DOHH2 (cell line): ENCODE measurements around the gene OTX2.

Experiments used
- H3F3A ChIP-seq: fragments of 200-600 bp; sonication (generic), shearing (Covaris generic); 2 replicates; pipeline ENCODE4 v1.6.0; 2016; ENCODE audit warnings: antibody characterized with exemption, mild to moderate bottlenecking; ENCODE audit not compliant: control insufficient read depth, insufficient read depth
- H3K27ac ChIP-seq: fragments of 200-600 bp; sonication (generic); 2 replicates; pipeline ENCODE4 v1.5.1; 2014; ENCODE audit warnings: low read depth, mild to moderate bottlenecking, low read length, moderate library complexity
- H3K27me3 ChIP-seq: fragments of 200-600 bp; sonication (generic); 2 replicates; pipeline ENCODE4 v1.6.1; 2014; ENCODE audit warnings: mild to moderate bottlenecking, low read length, mixed read lengths; ENCODE audit not compliant: control insufficient read depth
- H3K36me3 ChIP-seq: fragments of 200-600 bp; sonication (generic); 2 replicates; pipeline ENCODE4 v1.6.1; 2014; ENCODE audit warnings: mild to moderate bottlenecking, low read length, moderate library complexity, mixed read lengths; ENCODE audit not compliant: control insufficient read depth
- H3K4me1 ChIP-seq: fragments of 200-600 bp; sonication (generic); 2 replicates; pipeline ENCODE4 v1.6.1; 2014; ENCODE audit warnings: mild to moderate bottlenecking, low read length, mixed read lengths; ENCODE audit not compliant: control insufficient read depth
- H3K4me2 ChIP-seq: fragments of 200-600 bp; sonication (generic); 2 replicates; pipeline ENCODE4 v1.6.0; 2014; ENCODE audit warnings: mild to moderate bottlenecking, low read length, moderate library complexity
- H3K4me3 ChIP-seq: fragments of 200-600 bp; sonication (generic); 2 replicates; pipeline ENCODE4 v1.5.1; 2014; ENCODE audit warnings: mild to moderate bottlenecking, low read length, mixed read lengths
- H3K79me2 ChIP-seq: fragments of 200-600 bp; sonication (generic); 2 replicates; pipeline ENCODE4 v1.6.1; 2014; ENCODE audit warnings: mild to moderate bottlenecking, low read length, mixed read lengths; ENCODE audit not compliant: control insufficient read depth
- H3K9me2 ChIP-seq: fragments of 200-600 bp; sonication (generic); replicated peaks from 2 replicates; pipeline ENCODE4 v1.6.1; 2014; ENCODE audit warnings: mild to moderate bottlenecking, low read length, mixed read lengths; ENCODE audit not compliant: control insufficient read depth
- H3K9me3 ChIP-seq: fragments of 200-600 bp; sonication (generic); 2 replicates; pipeline ENCODE4 v1.6.1; 2014; ENCODE audit warnings: antibody characterized with exemption, low read length, mixed read lengths; ENCODE audit not compliant: control insufficient read depth, insufficient read depth
- H4K20me1 ChIP-seq: fragments of 200-600 bp; sonication (generic); 2 replicates; pipeline ENCODE4 v1.6.0; 2014; ENCODE audit warnings: low read depth, mild to moderate bottlenecking, antibody characterized with exemption, low read length, moderate library complexity; ENCODE audit not compliant: control insufficient read depth, insufficient read depth
- EZH2phosphoT487 ChIP-seq: fragments of 200-600 bp; sonication (generic); IDR thresholded peaks from 2 replicates; pipeline ENCODE4 v1.6.1; 2017; ENCODE audit warnings: borderline replicate concordance, mild to moderate bottlenecking, antibody characterized with exemption, low read length, moderate library complexity, mixed read lengths
- TF ChIP-seq, protein P1 (sequence below): fragments of 200-600 bp; sonication (generic); IDR thresholded peaks from one replicate; pipeline ENCODE4 v1.5.1; 2014; ENCODE audit warnings: antibody characterized with exemption, mild to moderate bottlenecking, low read depth, low read length; ENCODE audit not compliant: poor library complexity, severe bottlenecking

Gene OTX2

DNA sequence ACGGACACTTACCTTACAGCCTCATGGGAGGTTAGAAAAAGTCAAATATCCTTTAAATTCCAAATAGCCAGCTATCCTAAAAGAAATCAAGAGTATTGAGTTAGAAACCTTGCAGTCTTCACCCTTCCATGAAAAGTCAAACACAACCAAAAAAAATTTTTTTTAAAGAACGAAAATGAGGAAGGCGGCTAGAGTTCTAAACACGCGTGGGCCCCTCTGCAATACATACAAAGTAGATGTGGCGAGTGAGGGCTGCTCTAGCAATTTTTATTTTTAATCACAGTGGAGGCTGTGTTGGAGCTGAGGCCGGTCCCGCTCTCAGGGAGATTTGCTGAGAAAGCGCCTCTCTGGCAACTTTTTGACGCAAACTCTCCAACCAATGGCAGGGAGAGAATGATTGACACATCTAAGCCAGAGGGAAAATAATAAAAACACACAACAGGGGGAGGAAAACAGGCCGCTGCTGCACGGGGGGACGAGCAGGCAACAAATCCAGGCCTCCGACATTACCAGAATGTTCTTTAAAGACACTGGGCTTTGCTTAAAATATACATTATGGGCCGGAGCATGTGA is at the start of gene OTX2:
OTX2 (minus strand) TSS at position 333 of the 573 bp plus-strand sequence. CDS start 5,023 bp downstream, outside the sequence.
- H3F3A ChIP-seq: no peaks in the 10 kb centered on the region
- no peaks in the 10 kb centered on the region for H3K79me2 ChIP-seq
- H3K9me3 ChIP-seq: no peaks in the 10 kb centered on the region
- no peak within 1 kb of the TSS for H3K4me2 ChIP-seq
- H4K20me1 ChIP-seq: no peaks in the 10 kb centered on the region
- H3K27me3 ChIP-seq: peaks cover 14% of the 10 kb centered on the region
- no peaks in the 10 kb centered on the region for H3K4me1 ChIP-seq
- TF ChIP-seq, protein P1, sequence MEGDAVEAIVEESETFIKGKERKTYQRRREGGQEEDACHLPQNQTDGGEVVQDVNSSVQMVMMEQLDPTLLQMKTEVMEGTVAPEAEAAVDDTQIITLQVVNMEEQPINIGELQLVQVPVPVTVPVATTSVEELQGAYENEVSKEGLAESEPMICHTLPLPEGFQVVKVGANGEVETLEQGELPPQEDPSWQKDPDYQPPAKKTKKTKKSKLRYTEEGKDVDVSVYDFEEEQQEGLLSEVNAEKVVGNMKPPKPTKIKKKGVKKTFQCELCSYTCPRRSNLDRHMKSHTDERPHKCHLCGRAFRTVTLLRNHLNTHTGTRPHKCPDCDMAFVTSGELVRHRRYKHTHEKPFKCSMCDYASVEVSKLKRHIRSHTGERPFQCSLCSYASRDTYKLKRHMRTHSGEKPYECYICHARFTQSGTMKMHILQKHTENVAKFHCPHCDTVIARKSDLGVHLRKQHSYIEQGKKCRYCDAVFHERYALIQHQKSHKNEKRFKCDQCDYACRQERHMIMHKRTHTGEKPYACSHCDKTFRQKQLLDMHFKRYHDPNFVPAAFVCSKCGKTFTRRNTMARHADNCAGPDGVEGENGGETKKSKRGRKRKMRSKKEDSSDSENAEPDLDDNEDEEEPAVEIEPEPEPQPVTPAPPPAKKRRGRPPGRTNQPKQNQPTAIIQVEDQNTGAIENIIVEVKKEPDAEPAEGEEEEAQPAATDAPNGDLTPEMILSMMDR: no peak
- no peak for TF ChIP-seq EZH2phosphoT487
- H3K9me2 ChIP-seq: no peaks in the 10 kb centered on the region
- no peak within 1 kb of the TSS for H3K27ac ChIP-seq
- no peak within 1 kb of the TSS for H3K4me3 ChIP-seq
- H3K36me3 ChIP-seq: no peaks in the 10 kb centered on the region

DNA sequence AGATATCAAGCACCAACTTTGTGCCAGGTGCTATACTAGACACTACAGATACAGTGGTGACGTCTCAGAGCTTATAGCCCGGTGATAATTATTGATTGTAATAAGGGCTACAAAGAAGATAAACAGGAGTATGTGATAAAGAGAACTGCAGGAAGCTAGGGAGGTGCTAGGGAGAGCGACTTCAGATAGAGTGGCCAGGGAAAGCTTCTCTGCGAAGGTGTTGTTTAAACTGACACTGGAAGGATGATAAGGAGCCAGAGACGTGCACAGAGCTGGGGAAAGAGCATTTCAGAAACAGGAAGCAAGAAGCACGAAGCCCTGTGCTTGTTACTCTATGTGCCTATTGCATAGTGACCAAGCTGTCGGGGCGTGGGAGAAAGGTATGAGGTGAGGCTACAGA is 48.1 kb upstream of the OTX2 start:
- no peaks in the 10 kb centered on the region for H3K4me1 ChIP-seq
- H3F3A ChIP-seq: no peaks in the 10 kb centered on the region
- H4K20me1 ChIP-seq: no peaks in the 10 kb centered on the region
- H3K4me2 ChIP-seq: no peak overlapping the region
- H3K36me3 ChIP-seq: no peaks in the 10 kb centered on the region
- peaks cover 8% of the 10 kb centered on the region; the same call in 1 of the 2 replicates for H3K27me3 ChIP-seq
- no peaks in the 10 kb centered on the region for H3K79me2 ChIP-seq
- TF ChIP-seq, protein P1: no peak
- TF ChIP-seq EZH2phosphoT487: no peak
- no peak overlapping the region for H3K4me3 ChIP-seq
- no peaks in the 10 kb centered on the region for H3K9me2 ChIP-seq
- no peaks in the 10 kb centered on the region for H3K9me3 ChIP-seq
- H3K27ac ChIP-seq: no peak overlapping the region

DNA sequence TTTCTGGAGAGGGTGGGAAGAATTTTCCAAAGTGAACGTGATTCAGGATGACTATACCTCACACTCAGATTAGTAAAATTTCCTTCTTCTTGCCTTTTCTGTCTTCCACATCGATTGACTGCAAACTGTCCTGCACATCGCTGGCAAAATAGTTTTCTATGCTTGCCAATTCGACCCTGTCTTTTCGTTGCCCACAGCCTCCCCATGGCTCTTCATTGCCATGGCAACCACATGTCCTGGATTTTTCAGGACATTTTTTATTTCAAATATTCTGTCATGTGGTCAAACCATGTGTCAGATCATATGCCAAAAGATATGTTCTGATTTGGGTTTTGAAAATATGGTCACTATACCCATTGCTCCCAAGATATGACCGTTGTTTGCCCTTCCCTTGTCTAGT is 46.9 kb upstream of the OTX2 start:
- no peak overlapping the region for H3K27ac ChIP-seq
- peaks cover 8% of the 10 kb centered on the region; the same call in 1 of the 2 replicates for H3K27me3 ChIP-seq
- no peak overlapping the region for H3K4me3 ChIP-seq
- no peaks in the 10 kb centered on the region for H3K9me2 ChIP-seq
- H3K36me3 ChIP-seq: no peaks in the 10 kb centered on the region
- H3K4me1 ChIP-seq: no peaks in the 10 kb centered on the region
- H4K20me1 ChIP-seq: no peaks in the 10 kb centered on the region
- H3K9me3 ChIP-seq: no peaks in the 10 kb centered on the region
- no peaks in the 10 kb centered on the region for H3K79me2 ChIP-seq
- no peaks in the 10 kb centered on the region for H3F3A ChIP-seq
- no peak for TF ChIP-seq EZH2phosphoT487
- TF ChIP-seq, protein P1: no peak
- H3K4me2 ChIP-seq: no peak overlapping the region
